Natural killer cell treated with Interleukin-12 subunit alpha and Interleukin-12 subunit beta and Interleukin-15 and Interleukin-18, amount 100 ng/mL, for 72 hours (primary cell): Measurements from ENCODE around the gene ABO. TPM values are rescaled to one million over a fixed set of nuclear protein-coding genes. Genes with fewer than 3 reads are reported as not detected.
A peak's percentile ranks its signal among the peaks of the same experiment; 100 is the strongest.
"Not testable (repeated sequence)": the region's sequence is repeated elsewhere in the genome, so short reads cannot be mapped to it uniquely, and the experiment has no call there.

Source experiments
- ATAC-seq, 2 donors: fragments of 150-1000 bp; cut with Tn5 transposase in 1 of 2; sonication (Bioruptor Pico), chemical (Tn5 transposase) in 1 of 2; 2 replicates each; pipeline ENCODE4 v1.10.0; 2021
- DNase-seq: peaks from one replicate; pipeline ENCODE4 v3.0.0; 2022; ENCODE audit warnings: low spot score
- H3K27ac Mint-ChIP-seq, 2 donors: 1 replicate in 1 of 2; 2 replicates in 1 of 2; pipeline ENCODE4 v1.8.0; 2022; ENCODE audit warnings: mixed read lengths in 2 of 2, mild to moderate bottlenecking in 1 of 2, moderate library complexity in 1 of 2
- H3K27me3 Mint-ChIP-seq, 2 donors: 1 replicate in 1 of 2; 2 replicates in 1 of 2; pipeline ENCODE4 v1.8.0; 2022; ENCODE audit warnings: mixed read lengths in 2 of 2
- H3K36me3 Mint-ChIP-seq: one replicate; pipeline ENCODE4 v1.8.0; 2022; ENCODE audit warnings: mixed read lengths
- H3K4me1 Mint-ChIP-seq, 2 donors: 1 replicate in 1 of 2; 2 replicates in 1 of 2; pipeline ENCODE4 v1.8.0; 2022; ENCODE audit warnings: low read depth in 2 of 2, mixed read lengths in 2 of 2, mild to moderate bottlenecking in 1 of 2
- H3K4me3 Mint-ChIP-seq: one replicate; pipeline ENCODE4 v1.8.0; 2022; ENCODE audit warnings: mixed read lengths
- H3K9me3 Mint-ChIP-seq: 2 replicates; pipeline ENCODE4 v1.8.0; 2022; ENCODE audit warnings: mixed read lengths
- total RNA-seq, 2 donors: library from RNA; stranded (reverse); gene quantifications; one replicate each; pipeline ENCODE4 v1.2.3, GENCODE V29; 2022

Gene ABO
- total RNA-seq, 2 donors from 2014 or later = 0.25 to 0.69 TPM

DNA sequence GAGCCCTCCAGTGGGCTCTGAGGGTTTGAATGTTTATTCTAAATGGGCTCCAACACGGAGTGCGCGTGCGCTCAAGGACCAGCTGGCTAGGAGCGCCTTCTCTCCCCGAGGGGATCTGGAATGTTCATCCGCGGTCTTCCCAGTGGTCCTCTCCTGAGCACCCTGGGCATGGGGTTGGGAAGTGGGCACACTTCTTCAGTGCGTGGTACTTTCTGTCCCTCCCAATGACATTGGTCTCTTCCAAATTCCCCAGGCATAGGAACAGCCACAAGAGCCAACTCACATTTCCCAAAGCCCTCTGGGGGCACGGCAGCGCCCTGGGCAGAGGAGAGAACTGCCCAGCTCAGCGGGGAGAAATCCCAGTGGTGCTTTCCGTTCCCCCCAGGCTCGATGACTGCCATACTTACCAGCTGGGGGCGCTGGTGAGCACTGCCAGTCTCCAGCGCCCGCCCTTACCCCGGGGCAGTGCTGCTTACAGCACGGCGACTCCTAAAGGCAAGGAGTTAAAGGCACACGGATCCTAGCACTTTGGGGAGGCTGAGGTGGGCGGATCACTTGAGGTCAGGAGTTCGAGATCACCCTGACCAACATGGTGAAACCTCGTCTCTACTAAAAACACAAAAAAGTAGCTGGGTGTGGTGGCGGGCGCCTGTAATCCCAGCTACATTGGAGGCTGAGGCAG, 36.0 kb downstream of the ABO start:
- H3K36me3 Mint-ChIP-seq = no peaks in the 10 kb centered on the region
- peak; percentile 76 to 87 for ATAC-seq
- H3K27ac Mint-ChIP-seq = no peak overlapping the region
- H3K27me3 Mint-ChIP-seq = peaks cover 4 to 7% of the 10 kb centered on the region in 2 donors
- peak overlapping the region; percentile 41 for H3K4me3 Mint-ChIP-seq
- no peaks in the 10 kb centered on the region for H3K9me3 Mint-ChIP-seq
- DNase-seq = peak; percentile 80
- H3K4me1 Mint-ChIP-seq = peaks cover 0 to 7% of the 10 kb centered on the region in 2 donors

DNA sequence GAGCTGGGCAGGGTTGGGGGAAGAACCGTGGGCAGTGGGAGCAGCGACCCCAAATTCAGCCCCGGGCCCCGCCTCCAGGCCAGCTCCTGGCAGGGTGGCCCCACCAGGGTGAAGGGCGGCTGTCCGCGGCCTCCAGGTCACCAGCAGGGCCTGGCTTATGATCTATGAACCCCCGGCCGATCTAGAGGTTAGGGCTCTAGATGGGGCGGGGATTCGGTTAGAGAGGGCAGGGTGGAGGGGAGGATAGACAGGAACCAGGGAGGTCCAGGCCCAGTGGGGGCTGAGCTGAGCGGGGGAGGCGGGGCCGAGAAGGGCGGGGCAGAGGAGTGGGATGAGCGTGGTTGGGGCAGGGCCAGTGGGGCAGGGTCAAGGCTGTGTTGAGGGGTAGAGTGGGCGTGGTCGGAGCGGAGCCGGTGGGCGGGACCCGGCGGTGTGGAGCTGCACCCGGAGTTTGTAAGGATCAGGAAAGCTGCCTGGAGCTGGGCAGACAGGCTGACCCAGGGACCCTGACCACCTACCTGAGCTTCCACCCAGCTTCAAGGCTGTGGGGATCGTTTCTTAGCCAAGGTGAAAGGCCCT, 36.6 kb downstream of the ABO start:
- DNase-seq (peak; percentile 74), ATAC-seq (peak; percentile 81 to 86)
- H3K27me3 Mint-ChIP-seq = peaks cover 4 to 7% of the 10 kb centered on the region in 2 donors
- H3K27ac Mint-ChIP-seq = no peak overlapping the region
- peak overlapping the region; percentile 41 for H3K4me3 Mint-ChIP-seq
- H3K36me3 Mint-ChIP-seq = no peaks in the 10 kb centered on the region
- H3K4me1 Mint-ChIP-seq = peaks cover 0 to 7% of the 10 kb centered on the region in 2 donors
- H3K9me3 Mint-ChIP-seq = no peaks in the 10 kb centered on the region

DNA sequence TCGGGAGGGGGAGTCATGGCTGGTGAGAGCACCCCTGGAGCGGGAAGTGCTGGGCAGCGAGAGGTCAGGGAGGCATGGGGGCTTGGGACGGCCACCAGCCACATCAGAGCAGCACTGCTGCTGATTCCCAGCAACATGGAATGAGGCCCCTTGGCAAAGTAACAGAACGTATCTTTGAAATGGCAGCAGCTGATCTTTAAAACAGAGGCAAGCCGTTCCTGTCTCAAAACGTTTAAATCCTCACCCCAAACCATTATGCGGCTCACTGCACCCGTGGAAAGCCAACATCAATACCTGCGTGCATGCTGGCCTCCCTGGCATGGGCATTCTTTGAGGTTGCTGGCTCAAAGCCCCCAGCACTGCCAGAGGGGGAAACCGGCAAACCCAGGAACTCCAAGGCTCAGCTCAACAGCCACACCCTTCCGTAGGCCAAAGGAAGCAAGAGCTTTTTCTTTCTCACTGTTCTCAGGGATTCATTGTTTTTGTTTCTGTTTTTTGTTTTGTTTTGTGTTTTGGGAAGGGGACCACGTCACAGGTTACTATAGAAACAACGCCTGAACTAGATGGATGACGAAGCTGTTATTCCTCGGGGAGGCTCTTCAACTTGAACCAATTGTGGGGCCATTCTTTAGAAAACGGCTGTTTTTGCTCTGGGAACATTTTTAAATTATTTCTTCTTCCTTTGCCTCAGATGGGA, 37.8 kb downstream of the ABO start:
- no peak overlapping the region for H3K4me3 Mint-ChIP-seq
- no peak for DNase-seq
- peaks cover 0 to 7% of the 10 kb centered on the region in 2 donors for H3K4me1 Mint-ChIP-seq
- H3K27ac Mint-ChIP-seq = no peak overlapping the region
- peaks cover 3 to 7% of the 10 kb centered on the region in 2 donors for H3K27me3 Mint-ChIP-seq
- no peaks in the 10 kb centered on the region for H3K9me3 Mint-ChIP-seq
- no peaks in the 10 kb centered on the region for H3K36me3 Mint-ChIP-seq
- ATAC-seq = no peak

DNA sequence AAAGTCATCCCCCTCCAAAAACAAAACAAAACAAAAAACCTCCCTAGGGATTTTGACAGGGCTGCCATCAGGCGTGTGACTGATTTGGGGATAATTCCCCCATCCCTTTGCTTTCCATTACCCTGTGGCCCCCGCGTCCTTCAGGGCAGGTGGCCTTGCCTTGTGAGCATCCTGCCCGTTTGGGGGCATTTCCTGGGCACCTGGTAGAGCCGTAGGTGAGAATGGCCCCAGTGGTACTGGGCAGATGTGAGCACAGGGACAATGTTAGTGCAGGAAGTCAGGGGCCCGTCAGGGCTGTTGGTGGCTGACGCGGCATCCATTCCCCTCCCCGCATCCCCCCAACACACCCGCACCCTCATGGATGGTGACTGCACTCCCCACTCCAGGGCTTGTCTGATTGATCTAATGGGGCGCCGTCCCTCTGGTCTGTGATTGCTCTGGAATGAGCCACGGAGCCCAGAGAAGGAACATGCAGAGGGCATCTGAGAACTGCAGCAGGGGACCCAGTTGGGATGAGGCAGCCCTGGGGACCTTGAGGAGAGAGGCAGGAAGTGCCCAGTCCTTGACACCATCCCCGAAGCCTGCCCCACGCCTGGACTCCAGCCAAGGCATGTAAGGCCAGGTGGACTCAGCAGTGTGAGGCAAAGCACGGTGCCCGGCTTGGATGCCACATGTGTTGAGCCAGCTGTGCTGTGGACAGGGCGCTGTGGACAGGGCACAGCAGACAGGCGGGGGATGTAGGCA, 38.5 kb downstream of the ABO start:
- H3K4me3 Mint-ChIP-seq = not testable (repeated sequence)

DNA sequence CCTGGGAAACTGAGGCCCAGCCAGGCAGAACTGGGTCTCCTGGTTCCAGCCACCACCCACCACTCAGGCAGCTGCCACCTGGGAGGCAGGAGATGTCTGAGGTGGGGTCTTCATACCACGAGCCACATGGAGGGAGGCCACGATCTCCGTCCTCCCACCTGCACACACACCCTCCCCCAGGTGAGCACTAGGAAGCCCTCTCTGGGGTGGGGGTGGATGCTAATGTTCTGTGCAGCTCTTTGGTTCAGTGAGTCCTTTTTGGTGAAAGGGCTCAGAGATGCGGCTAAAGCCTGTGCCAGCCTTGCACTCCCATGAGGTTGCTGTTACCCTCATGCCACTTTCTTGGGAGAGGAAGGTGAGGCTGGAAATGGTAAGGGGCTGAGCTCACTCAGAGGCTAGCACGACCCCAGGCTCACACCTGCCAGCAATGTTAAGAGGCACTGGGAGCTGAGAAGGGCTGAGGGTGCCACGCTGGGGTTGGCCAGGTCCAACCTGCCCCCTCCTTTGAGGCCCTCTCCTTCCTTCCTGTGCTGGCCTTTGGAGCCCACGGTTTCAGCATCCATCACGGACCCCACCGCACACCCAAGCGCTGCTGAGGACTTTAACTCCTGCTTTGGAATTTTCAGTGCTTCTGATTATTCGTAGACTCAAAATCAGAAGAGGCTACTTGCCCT, 39.3 kb downstream of the ABO start:
- Mint-ChIP-seq H3K4me3 (no peak overlapping the region), H3K9me3 (no peaks in the 10 kb centered on the region), H3K4me1 (peaks cover 0 to 7% of the 10 kb centered on the region in 2 donors), H3K36me3 (no peaks in the 10 kb centered on the region), H3K27ac (no peak overlapping the region), H3K27me3 (peaks cover 0 to 7% of the 10 kb centered on the region in 2 donors)
- no peak for ATAC-seq
- no peak for DNase-seq

More for the DNA sequence above, 38.5 kb downstream of the ABO start:
- not testable (repeated sequence) for H3K36me3 Mint-ChIP-seq, ATAC-seq, H3K4me1 Mint-ChIP-seq, H3K9me3 Mint-ChIP-seq, H3K27ac Mint-ChIP-seq, DNase-seq, H3K27me3 Mint-ChIP-seq

DNA sequence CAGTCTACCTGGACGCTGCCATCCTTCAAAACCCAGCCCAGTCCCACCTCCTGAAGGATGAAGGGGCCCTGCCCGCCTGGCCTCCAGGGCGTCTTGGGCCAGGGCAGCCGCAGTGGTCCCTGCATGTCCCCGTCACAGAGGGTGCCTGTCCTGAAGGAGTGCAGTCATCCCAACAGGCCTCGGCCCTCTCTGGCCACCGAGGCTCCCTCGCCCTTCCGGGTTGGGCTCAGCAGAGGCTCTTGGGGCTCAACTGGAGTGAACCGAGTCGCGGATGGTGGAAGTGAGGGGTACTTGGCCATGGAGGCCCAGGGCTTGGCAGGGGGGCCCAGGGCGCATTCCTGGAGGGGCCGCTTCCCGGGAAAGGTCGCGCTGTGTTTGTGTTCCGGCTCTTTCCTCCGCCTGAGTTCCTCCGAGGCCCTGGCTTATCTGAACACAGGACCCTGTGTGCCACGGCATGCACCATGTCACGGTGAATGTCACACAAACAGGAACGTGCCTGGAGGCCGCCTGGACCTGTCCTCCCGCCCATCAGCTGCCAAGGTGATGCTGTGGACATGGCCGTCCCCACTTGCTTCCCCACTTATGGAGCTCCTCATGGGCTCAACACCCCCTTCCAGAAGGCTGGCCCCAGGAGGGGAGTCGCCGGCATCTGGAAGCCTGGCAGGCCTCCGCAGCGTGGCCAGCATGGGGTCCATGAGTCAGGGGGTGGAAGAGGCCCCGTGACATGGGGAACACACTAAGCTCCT, 40.3 kb downstream of the ABO start:
- peaks cover 0 to 7% of the 10 kb centered on the region in 2 donors for H3K4me1 Mint-ChIP-seq
- H3K9me3 Mint-ChIP-seq = no peaks in the 10 kb centered on the region
- no peak overlapping the region for H3K4me3 Mint-ChIP-seq
- ATAC-seq (no peak), DNase-seq (no peak)
- no peaks in the 10 kb centered on the region for H3K36me3 Mint-ChIP-seq
- H3K27me3 Mint-ChIP-seq = peaks cover 0 to 7% of the 10 kb centered on the region in 2 donors
- H3K27ac Mint-ChIP-seq = no peak overlapping the region

DNA sequence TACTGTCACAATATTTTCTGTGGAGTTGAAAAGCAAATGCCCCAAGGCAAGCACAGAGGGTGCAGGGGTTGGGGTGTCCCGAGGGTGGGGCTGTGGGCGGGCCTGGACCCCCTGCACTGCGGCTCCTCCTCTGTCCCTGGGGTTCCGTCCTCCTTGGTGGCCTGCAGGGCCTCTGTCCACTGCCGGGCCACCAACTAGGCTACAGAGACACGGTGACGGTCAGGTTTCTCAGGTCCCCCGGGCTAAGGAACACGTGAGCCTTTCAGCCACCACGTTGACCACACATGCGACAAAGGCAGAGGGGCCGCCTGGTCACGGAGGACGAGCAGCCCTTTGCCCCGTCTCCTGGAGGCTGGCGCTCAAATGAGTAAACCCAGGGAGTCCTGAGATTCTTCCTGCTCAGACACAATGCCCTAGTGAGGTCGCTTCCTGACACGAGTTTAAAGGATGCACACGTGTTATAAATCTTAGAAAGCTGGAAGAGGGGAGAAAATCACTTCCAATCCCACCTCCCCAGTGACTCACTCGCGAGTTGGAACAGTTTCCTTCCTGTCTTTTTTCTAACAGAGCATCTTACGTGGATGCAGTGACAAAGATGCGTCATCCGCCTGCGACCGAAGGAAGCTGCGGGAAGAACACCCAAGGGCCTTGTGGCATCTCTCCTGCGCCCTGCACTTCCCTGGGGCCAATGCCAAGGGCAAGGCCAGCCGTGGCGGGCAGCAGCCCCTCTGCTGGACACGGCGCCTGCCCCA, 41.1 kb downstream of the ABO start:
- Mint-ChIP-seq H3K4me3 (no peak overlapping the region), H3K27ac (no peak overlapping the region), H3K4me1 (peaks cover 0 to 4% of the 10 kb centered on the region in 2 donors), H3K27me3 (peaks cover 0 to 7% of the 10 kb centered on the region in 2 donors), H3K9me3 (no peaks in the 10 kb centered on the region), H3K36me3 (no peaks in the 10 kb centered on the region)
- DNase-seq = no peak
- no peak for ATAC-seq

DNA sequence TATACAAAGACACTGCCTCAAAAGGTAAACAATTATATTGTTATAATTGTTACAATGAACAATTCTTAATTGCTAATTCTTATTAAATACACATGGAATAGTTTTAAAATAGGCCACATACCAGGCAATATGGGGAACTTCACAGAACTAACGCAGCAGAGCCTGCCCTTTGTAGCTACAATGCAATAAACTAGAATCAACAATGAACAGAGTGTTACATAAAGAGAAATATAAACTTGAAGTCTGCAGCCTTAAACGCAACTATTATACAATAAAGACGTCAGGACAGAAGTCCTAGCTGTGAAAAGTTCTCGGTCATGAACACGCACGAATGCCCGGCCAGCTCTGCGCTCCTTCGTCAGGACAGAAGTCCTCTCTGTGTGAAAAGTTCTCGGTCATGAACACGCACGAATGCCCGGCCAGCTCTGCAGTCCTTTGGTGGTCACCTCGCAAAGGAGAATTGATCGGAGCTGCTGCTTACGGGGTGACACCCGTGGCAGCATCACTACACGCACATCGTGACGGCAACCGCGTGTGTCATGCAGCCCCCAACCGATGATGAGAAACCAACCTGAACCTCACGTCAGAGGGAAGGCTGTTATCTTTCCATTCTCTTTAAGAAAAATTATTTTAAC, 43.0 kb downstream of the ABO start:
- H3K27ac Mint-ChIP-seq, H3K36me3 Mint-ChIP-seq, H3K27me3 Mint-ChIP-seq, DNase-seq, H3K4me1 Mint-ChIP-seq, H3K4me3 Mint-ChIP-seq, H3K9me3 Mint-ChIP-seq, ATAC-seq: not testable (repeated sequence)

DNA sequence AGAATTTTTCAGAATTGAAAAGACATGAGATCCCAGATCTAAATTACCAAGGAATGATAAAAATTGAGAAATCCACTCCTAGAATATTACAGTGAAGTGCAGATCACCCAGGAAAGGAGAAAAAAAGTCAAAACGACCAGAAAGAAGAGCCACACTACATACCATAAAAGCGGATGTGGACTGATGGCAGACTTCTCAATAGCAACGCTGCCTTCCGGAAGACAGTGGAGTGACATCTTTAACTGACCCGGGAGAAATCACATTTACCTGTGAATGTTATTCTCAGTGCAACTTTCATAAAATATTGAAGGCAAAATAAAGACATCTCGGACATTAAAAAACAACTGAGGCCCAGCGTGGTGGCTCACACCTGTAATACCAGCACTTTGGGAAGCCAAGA, 44.5 kb downstream of the ABO start:
- H3K27me3 Mint-ChIP-seq, H3K4me1 Mint-ChIP-seq, H3K4me3 Mint-ChIP-seq, H3K27ac Mint-ChIP-seq, DNase-seq, H3K36me3 Mint-ChIP-seq, ATAC-seq, H3K9me3 Mint-ChIP-seq: not testable (repeated sequence)

DNA sequence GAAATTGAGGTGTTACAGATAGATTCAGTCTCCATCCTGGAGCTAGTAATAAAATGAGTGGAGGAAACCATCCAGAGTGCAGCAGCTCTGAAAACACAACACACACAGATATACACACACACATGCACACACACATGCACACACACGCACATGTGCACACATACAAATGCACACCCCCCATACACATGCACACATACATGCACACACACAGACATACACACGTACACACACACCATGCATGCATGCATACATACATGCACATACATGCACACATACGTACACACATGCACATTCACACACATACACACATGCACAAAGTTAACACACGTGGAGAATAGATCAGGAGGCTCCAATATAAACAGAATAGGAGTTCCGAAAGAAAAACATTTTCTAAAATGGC, 44.9 kb downstream of the ABO start:
- no peaks in the 10 kb centered on the region for H3K9me3 Mint-ChIP-seq
- no peak for DNase-seq
- H3K4me1 Mint-ChIP-seq = no peaks in the 10 kb centered on the region
- H3K27ac Mint-ChIP-seq = no peak overlapping the region
- ATAC-seq = no peak
- no peaks in the 10 kb centered on the region for H3K36me3 Mint-ChIP-seq
- no peak overlapping the region for H3K4me3 Mint-ChIP-seq
- no peaks in the 10 kb centered on the region for H3K27me3 Mint-ChIP-seq

DNA sequence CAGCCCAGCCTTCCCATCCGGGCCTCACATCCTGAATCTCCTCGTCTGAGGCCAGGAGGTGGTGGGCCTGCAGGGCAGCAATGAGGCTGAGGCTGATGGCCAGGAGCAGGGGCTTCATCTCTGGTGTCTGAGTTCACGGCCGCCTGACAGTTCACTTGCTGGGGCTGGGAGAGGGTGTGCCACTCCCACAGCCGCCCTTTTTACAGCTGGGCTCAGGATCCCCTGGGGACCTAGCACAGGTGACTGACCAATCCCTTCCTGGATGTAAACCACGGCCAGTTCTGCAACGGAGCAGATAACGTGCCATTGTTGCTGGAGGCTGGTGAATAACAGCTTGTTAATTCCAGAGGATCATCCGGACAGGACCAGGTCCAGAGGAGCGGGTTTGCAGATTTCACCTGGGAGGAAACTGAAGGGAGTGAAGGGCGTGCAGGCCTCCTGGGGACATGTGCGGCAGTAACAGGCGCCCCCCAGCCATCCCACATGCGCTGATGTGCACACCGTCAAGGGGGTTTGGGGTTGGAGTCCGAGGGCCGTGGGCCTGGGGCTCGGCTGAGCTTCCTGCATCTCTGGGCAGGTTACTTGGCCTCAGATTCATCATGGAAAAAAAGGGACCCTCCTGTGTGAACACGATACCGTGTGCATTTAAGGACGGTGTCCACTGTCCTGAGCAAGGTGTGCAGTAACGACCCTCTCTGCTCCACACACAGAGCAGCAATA, 46.4 kb downstream of the ABO start:
- H3K9me3 Mint-ChIP-seq, H3K36me3 Mint-ChIP-seq, H3K27ac Mint-ChIP-seq, ATAC-seq, H3K4me3 Mint-ChIP-seq, H3K4me1 Mint-ChIP-seq, H3K27me3 Mint-ChIP-seq, DNase-seq: not testable (repeated sequence)
